ENCODE measurements around the gene PDZD8.

PDZD8 gene

GRCh38 chr10:117410557-117410956 is 35.3 kb upstream of the PDZD8 start:
- no peak for TF ChIP-seq CTCF (IDR thresholded peaks at IDR 0.05; ENCODE audit: control extremely low read depth, extremely low read depth, low read depth, missing control alignments)
- ChIA-PET CTCF (interaction anchor here (1.2 kb wide), 2 partner anchors 9 to 20 kb away, joined by 3 to 4 read pairs; no protein-coding TSS in a partner anchor), POLR2A (no interaction called here)
- DNase-seq (ENCODE audit: extremely low spot score), result no peak

DNA sequence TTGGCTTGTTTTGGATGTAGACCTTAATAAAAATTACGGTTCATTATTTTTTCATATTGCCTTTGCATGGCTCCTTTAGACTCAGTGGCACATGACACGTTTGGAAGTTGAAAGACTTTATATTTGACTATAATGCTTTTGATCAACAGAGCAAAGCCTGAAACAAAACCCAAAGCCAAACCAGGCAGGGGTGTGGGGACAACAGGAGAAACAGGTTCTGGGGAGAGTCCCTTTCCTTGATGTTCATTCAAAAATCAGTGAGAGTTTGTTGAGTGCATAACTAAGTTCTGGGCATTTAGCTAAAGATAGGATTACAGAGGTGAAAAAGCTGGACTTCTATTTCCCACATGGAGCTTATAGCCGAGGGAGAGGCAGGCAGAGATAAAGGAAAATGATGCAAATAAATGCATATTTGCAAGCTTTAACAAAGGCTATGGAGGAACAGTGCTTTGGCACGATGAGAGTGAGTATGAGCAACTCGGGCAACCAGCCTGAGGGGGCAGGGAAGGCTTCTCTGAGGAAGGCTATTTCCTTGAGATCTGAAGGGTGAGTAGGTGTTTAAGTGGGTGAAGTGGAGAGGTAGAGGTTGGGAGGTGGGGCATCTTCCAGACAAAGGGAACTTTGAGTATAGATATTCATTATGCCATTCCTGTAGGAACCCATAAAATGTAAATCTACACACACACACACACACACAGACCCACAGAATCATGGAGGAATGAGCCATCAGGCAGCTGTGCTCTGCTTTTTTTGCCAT is 34.5 kb upstream of the PDZD8 start:
- ChIA-PET POLR2A (no interaction called here), CTCF (interaction anchor here (1.0 to 1.2 kb wide), 3 partner anchors 8 to 21 kb away, joined by 3 to 4 read pairs (median 3); no protein-coding TSS in a partner anchor)
- no peak for DNase-seq (ENCODE audit: extremely low spot score)
- TF ChIP-seq CTCF (IDR thresholded peaks at IDR 0.05; ENCODE audit: control extremely low read depth, extremely low read depth, low read depth, missing control alignments), result no peak

DNA sequence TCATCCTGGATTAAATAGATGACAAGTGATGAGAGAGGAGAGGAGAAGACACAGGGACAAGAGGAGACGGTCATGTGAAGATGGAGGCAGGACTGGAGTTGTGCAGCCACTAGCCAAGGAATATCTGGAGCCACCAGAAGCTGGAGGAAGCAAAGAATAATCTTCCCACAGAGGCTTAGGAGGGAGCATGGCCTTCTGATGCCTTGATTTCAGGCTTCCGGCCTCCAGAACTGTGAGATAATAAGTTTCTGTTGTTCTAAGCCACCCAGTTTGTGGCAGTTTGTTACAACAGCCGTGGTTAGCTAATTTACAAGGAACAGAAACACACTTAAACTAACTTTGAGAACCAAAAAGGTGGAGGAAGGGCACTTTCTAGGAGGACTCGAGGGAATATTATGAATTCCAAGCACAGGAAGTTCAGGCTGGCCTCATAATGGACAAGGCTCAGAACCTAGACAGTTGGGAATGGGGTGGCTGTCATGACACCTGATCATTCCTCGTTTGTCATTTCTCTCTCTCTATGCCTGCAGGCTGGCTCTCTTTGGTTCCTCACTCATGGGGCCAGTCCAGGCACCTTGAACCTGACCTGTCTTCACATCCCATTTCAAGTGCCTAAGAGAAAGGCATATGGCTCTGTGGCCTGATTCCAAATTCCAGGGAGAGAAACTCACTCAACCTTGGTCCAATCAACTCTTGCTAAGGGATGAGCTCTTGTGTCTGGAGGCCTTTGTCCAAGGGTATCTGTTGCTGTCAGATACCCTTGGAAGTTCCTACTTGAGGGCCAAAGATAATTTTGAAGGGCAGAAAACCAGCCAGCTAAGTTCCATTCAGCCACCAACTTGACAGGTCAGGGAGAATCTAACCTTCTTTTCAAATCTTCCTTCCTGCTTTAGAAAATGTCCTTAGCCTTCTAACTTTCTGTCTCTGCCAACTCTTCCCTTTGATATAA is 33.5 kb upstream of the PDZD8 start:
- ChIA-PET POLR2A (no interaction called here), CTCF (interaction anchor here (1.0 to 1.7 kb wide), 2 partner anchors 9 to 23 kb away, joined by 3 to 8 read pairs; no protein-coding TSS in a partner anchor)
- TF ChIP-seq CTCF (IDR thresholded peaks at IDR 0.05; ENCODE audit: control extremely low read depth, extremely low read depth, low read depth, missing control alignments), result no peak
- DNase-seq (ENCODE audit: extremely low spot score), result no peak

GRCh38 chr10:117405730-117406129 is 30.5 kb upstream of the PDZD8 start:
- CTCF ChIA-PET, result no interaction called here
- POLR2A ChIA-PET, result no interaction called here
- TF ChIP-seq CTCF (IDR thresholded peaks at IDR 0.05; ENCODE audit: control extremely low read depth, extremely low read depth, low read depth, missing control alignments), result no peak
- DNase-seq (ENCODE audit: extremely low spot score), result no peak

DNA sequence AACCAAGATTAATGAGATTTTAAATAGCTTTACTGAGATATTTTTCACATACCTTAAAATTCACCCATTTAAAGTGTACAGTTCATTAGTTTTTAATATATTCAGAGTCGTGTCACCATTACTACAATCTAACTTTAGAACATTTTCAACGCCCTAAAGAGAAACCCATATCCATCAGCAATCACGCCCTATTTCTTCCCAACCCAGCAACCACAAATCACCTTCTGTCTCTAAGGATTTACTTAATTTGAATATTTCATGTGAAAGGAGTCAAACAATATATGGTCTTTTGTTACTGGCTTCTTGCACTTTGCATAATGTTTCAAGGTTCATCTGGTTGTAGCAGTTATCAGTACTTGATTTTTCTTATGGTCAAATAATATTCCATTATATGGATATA is 25.1 kb upstream of the PDZD8 start:
- POLR2A ChIA-PET, result no interaction called here
- no peak for TF ChIP-seq CTCF (IDR thresholded peaks at IDR 0.05; ENCODE audit: control extremely low read depth, extremely low read depth, low read depth, missing control alignments)
- CTCF ChIA-PET, result interaction anchor here (1.5 kb wide), 1 partner anchor 17 kb away, joined by 3 read pairs; no protein-coding TSS in a partner anchor
- DNase-seq (ENCODE audit: extremely low spot score), result no peak
